ENCODE measurements around the gene CCDC142.

DNA sequence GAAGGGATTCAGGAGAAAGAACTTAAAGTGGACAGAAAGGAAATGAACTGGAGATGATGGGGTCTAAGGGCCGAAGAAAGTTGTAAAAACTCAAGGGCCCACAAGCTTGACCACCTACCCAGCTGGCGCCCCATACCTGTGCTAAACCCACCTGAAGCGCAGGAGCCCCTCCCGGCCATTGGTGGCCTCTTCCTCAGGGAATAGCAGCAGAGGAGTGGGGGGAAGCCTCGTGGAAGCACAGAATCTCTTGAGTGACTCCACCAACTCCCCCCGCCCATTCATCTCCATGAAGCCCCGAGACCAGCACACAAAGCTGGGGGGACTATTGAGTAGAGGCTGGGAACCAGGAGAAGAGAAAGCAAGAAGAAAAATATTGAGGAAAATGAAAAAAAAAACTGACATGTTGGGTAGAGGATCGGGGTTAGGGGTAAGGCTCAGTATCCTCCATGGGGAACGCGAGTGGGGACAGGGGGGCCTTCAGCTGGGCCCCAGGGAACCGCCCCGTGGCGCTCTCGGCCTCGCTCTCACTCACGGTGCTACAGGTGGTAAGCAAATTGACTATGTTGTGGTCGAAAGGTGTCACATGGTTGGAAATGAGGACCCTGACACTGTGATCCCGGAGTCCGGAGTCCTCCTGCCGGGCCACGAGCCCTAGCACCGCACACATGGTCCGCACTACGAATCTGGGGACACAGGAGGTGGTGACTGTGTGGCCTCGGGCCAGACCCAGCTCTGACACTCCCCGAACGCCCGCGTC is 46.0 kb upstream of the CCDC142 start:
- TF ChIP-seq EHMT2 (IDR thresholded peaks at IDR 0.05) (no peak), IRF1 (CRISPR knock-in tag; IDR thresholded peaks at IDR 0.05; ENCODE audit: borderline replicate concordance) (no peak), MYC (IDR thresholded peaks at IDR 0.05; ENCODE audit: low read depth, low read length) (no peak; the same call in none of the 2 replicates), MYC (CRISPR knock-in tag; IDR thresholded peaks at IDR 0.05; ENCODE audit: borderline replicate concordance, low read depth) (no peak), NR3C1 (CRISPR knock-in tag; IDR thresholded peaks at IDR 0.05) (no peak), CTCF (IDR thresholded peaks at IDR 0.05 in 2 of 3, conservative IDR thresholded peaks at IDR 0.05 in 1 of 3; ENCODE audit: insufficient read depth in 2 of 3, low read depth in 1 of 3, low read length in 3 of 3) (peak in 2 of 3 experiments; percentile 21 to 42; a peak in 3 of 6 replicates), EP300 (IDR thresholded peaks at IDR 0.05; ENCODE audit: low read length) (no peak), BDP1 (IDR thresholded peaks at IDR 0.05; ENCODE audit: insufficient read depth, insufficient read length) (no peak), ZNF695 (CRISPR knock-in tag; IDR thresholded peaks at IDR 0.05) (no peak)
- TF ChIP-seq, protein P1, sequence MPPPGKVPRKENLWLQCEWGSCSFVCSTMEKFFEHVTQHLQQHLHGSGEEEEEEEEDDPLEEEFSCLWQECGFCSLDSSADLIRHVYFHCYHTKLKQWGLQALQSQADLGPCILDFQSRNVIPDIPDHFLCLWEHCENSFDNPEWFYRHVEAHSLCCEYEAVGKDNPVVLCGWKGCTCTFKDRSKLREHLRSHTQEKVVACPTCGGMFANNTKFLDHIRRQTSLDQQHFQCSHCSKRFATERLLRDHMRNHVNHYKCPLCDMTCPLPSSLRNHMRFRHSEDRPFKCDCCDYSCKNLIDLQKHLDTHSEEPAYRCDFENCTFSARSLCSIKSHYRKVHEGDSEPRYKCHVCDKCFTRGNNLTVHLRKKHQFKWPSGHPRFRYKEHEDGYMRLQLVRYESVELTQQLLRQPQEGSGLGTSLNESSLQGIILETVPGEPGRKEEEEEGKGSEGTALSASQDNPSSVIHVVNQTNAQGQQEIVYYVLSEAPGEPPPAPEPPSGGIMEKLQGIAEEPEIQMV (tag; conservative IDR thresholded peaks at IDR 0.05; ENCODE audit: low read depth), result no peak

All from K562 (cell line).